HepG2 (cell line): ENCODE measurements around the gene UBXN2A. TPM values are rescaled to one million over a fixed set of nuclear protein-coding genes. Genes with fewer than 3 reads are reported as not detected.

Source experiments
- ATAC-seq: fragments of 200-7000 bp; cut with Tn5 transposase; 3 replicates; pipeline ENCODE4 v1.9.1; 2020; ENCODE audit warnings: mild to moderate bottlenecking, moderate library complexity
- BruUV-seq: library from RNA; stranded (reverse); fragments of 400-500 nt; replicated peaks from 2 replicates; lab custom pipeline; 2021; lab: Mats Ljungman, UMichigan
- CTCF ChIA-PET: fragments of 300-600 bp; formaldehyde crosslinking; extraction: SDS; loops from one replicate; lab custom pipeline; 2021; ENCODE audit warnings: low total read pairs, inconsistent platforms, low intra/inter-chr PET ratio; lab: Yijun Ruan, JAX
- POLR2A ChIA-PET: fragments of 350-600 bp; sonication (Branson Sonifier 250); formaldehyde crosslinking; loops from one replicate; lab custom pipeline; 2020; ENCODE audit warnings: antibody characterized with exemption, inconsistent platforms; lab: Yijun Ruan, JAX
- DNase-seq: peaks from one replicate; pipeline ENCODE4 v3.0.0-alpha.2; 2015; ENCODE audit warnings: low spot score
- FAIRE-seq: peaks from 3 replicates; lab custom pipeline; 2011; peaks lifted over from hg19 to GRCh38; lab: Jason Lieb, UNC
- H2AFZ ChIP-seq: one replicate; pipeline ENCODE4 v1.6.1; 2011; ENCODE audit warnings: low read length, inconsistent platforms
- H3K27ac ChIP-seq: fragments of 300-600 bp; 3 replicates; pipeline ENCODE4 v1.8.0; 2011; ENCODE audit warnings: mixed run types, mild to moderate bottlenecking, mixed read lengths, low read length, inconsistent platforms; ENCODE audit not compliant: insufficient read depth; ENCODE audit errors: extremely low read length
- H3K27me3 ChIP-seq, 2 experiments: fragments of 200-600 bp in 1 of 2; 2 replicates in 1 of 2; 3 replicates in 1 of 2; pipeline versions ENCODE4 v1.6.0 to v1.8.0; 2011; ENCODE audit warnings: low read length in 2 of 2, mild to moderate bottlenecking in 2 of 2, moderate library complexity in 2 of 2, inconsistent platforms in 1 of 2; ENCODE audit not compliant: insufficient read depth in 2 of 2, control insufficient read depth in 1 of 2
- H3K36me3 ChIP-seq, 2 experiments: fragments of 200-600 bp in 1 of 2; replicated peaks in 1 of 2; 2 replicates in 1 of 2; 3 replicates in 1 of 2; pipeline versions ENCODE4 v1.5.1 to v1.8.0; 2011; ENCODE audit warnings: low read length in 2 of 2, inconsistent platforms in 1 of 2; ENCODE audit not compliant: insufficient read depth in 2 of 2, control insufficient read depth in 1 of 2
- H3K4me1 ChIP-seq: 2 replicates; pipeline ENCODE4 v1.5.1; 2012; ENCODE audit warnings: low read length, inconsistent platforms; ENCODE audit not compliant: insufficient read depth
- H3K4me2 ChIP-seq: 2 replicates; pipeline ENCODE4 v1.6.0; 2011; ENCODE audit warnings: low read depth, low read length, inconsistent platforms
- H3K4me3 ChIP-seq, 3 experiments: fragments of 200-600 bp in 1 of 3; sonication (generic), shearing (Covaris generic) in 1 of 3; replicated peaks in 1 of 3; 2 replicates each; pipeline ENCODE4 v1.5.1; 2011 to 2016; ENCODE audit warnings: low read length in 3 of 3, inconsistent platforms in 2 of 3, low read depth in 2 of 3, mild to moderate bottlenecking in 2 of 3, control low read depth in 1 of 3, mixed read lengths in 1 of 3; ENCODE audit not compliant: insufficient read depth in 1 of 3
- H3K79me2 ChIP-seq: one replicate; pipeline ENCODE4 v1.6.1; 2011; ENCODE audit warnings: low read length, inconsistent platforms; ENCODE audit not compliant: insufficient read depth
- H3K9ac ChIP-seq: 2 replicates; pipeline ENCODE4 v1.6.0; 2011; ENCODE audit warnings: mild to moderate bottlenecking, low read depth, low read length, inconsistent platforms; ENCODE audit not compliant: insufficient read depth
- H3K9me3 ChIP-seq: 2 replicates; pipeline ENCODE4 v1.5.1; 2012; ENCODE audit warnings: mild to moderate bottlenecking, low read length
- H4K20me1 ChIP-seq: 2 replicates; pipeline ENCODE4 v1.6.0; 2011; ENCODE audit warnings: inconsistent platforms, mild to moderate bottlenecking, low read length, moderate library complexity; ENCODE audit not compliant: insufficient read depth
- CEBPG ChIP-seq: IDR thresholded peaks from 2 replicates; pipeline ENCODE4 v1.6.1; 2016
- EHMT2 ChIP-seq: fragments of 200-600 bp; sonication (generic); IDR thresholded peaks from 2 replicates; pipeline ENCODE4 v1.7.0; 2017; ENCODE audit warnings: antibody characterized with exemption, low read depth, low read length, borderline replicate concordance
- FOSL2 ChIP-seq: sonication (generic); formaldehyde crosslinking; IDR thresholded peaks from 2 replicates; pipeline ENCODE4 v1.4.0; 2020; ENCODE audit warnings: missing genetic modification reagents
- GATAD1 ChIP-seq: IDR thresholded peaks from 2 replicates; pipeline ENCODE4 v1.6.1; 2016; ENCODE audit warnings: missing genetic modification reagents, missing compliant biosample characterization
- HDAC2 ChIP-seq: sonication (generic); formaldehyde crosslinking; IDR thresholded peaks from 2 replicates; pipeline ENCODE4 v1.4.0; 2020; ENCODE audit warnings: missing genetic modification reagents
- NFE2L2 ChIP-seq: fragments of 150-350 bp; IDR thresholded peaks from 2 replicates; pipeline ENCODE4 v1.6.1; 2014; ENCODE audit warnings: low read length
- PHF5A ChIP-seq: IDR thresholded peaks from one replicate; pipeline ENCODE4 v1.6.1; 2018; ENCODE audit warnings: low read depth, missing genetic modification reagents; ENCODE audit not compliant: unreplicated experiment
- POLR2G ChIP-seq: fragments of 200-400 bp; formaldehyde crosslinking; IDR thresholded peaks from 2 replicates; pipeline ENCODE4 v1.6.1; 2018; ENCODE audit warnings: mild to moderate bottlenecking, low read depth, low read length, moderate library complexity
- ZGPAT ChIP-seq: IDR thresholded peaks from 2 replicates; pipeline ENCODE4 v1.6.1; 2016; ENCODE audit warnings: mild to moderate bottlenecking
- ZKSCAN8 ChIP-seq: IDR thresholded peaks from 2 replicates; pipeline ENCODE4 v1.6.1; 2016; ENCODE audit warnings: borderline replicate concordance, missing genetic modification reagents, missing compliant biosample characterization
- ZNF281 ChIP-seq: sonication (generic); formaldehyde crosslinking; IDR thresholded peaks from 2 replicates; pipeline ENCODE4 v1.4.0; 2020; ENCODE audit warnings: missing genetic modification reagents, borderline replicate concordance
- ZNF331 ChIP-seq: sonication (generic); formaldehyde crosslinking; IDR thresholded peaks from 2 replicates; pipeline ENCODE4 v1.4.0; 2020; ENCODE audit warnings: missing genetic modification reagents
- ZNF441 ChIP-seq: sonication (generic); formaldehyde crosslinking; IDR thresholded peaks from 2 replicates; pipeline ENCODE4 v1.7.0; 2021; ENCODE audit warnings: missing genetic modification reagents, borderline replicate concordance
- ZNF503 ChIP-seq: sonication (generic); formaldehyde crosslinking; IDR thresholded peaks from 2 replicates; pipeline ENCODE4 v1.4.0; 2020; ENCODE audit warnings: missing genetic modification reagents
- ZNF652 ChIP-seq: IDR thresholded peaks from 2 replicates; pipeline ENCODE4 v1.6.1; 2016; ENCODE audit warnings: low read depth, borderline replicate concordance
- ZSCAN9 ChIP-seq: IDR thresholded peaks from 2 replicates; pipeline ENCODE4 v1.6.1; 2016; ENCODE audit warnings: borderline replicate concordance
- WGBS: methylation state at CpG from one replicate; pipeline ENCODE4 v1.1.6; 2017; ENCODE audit warnings: low lambda C conversion rate; 5-methylcytosine and 5-hydroxymethylcytosine counted together
- in situ Hi-C: cut with HindIII; loops from 2 replicates; pipeline ENCODE4 v1.10.0; 2017; ENCODE audit warnings: low pct_unique_long_range_greater_than_20kb; ENCODE audit not compliant: extremely low pct_ligation_motif_present
- intact Hi-C: fragments of 100-400 bp; cut with micrococcal nuclease; formaldehyde crosslinking; loops from one replicate; pipeline ENCODE4 v1.10.0; 2022; ENCODE audit not compliant: unreplicated experiment
- polyA plus RNA-seq, 8 experiments: library from polyadenylated mRNA; depleted of rRNA in 3 of 8; stranded (reverse) in 7 of 8; unstranded in 1 of 8; fragments of >200 nt; fragmentation: Illumina TruSeq in 4 of 8; extraction: Trizol in 4 of 8; gene quantifications; 2 replicates each; pipeline versions ENCODE4 v1.2.1 to v1.2.3, GENCODE V29; 2011 to 2016; ENCODE audit warnings: low read depth in 4 of 8, missing spikeins in 1 of 8, mixed read lengths in 1 of 8; ENCODE audit not compliant: insufficient read depth in 1 of 8
- total RNA-seq, 5 experiments: library from RNA; depleted of rRNA; stranded (reverse); fragments of >200 nt; fragmentation: Illumina TruSeq; extraction: Trizol; gene quantifications; 2 replicates each; pipeline ENCODE4 v1.2.3, GENCODE V29; 2016; ENCODE audit warnings: low read depth in 1 of 5

Gene UBXN2A
- total and polyA plus RNA-seq, 2 of the 13 experiments (the other 11 are each of a cell fraction or from before 2014, with no cell fraction given), result 8.3 to 20.9 TPM

GRCh38 chr2:24045511-24046508, 105.5 kb downstream of the UBXN2A start:
- H3K9me3 ChIP-seq, result no peaks in the 10 kb centered on the region
- H3K27ac ChIP-seq, result peak overlapping the region; percentile 90
- peaks cover 36% of the 10 kb centered on the region for H3K79me2 ChIP-seq
- peak overlapping the region; percentile 84 for H3K4me2 ChIP-seq
- peaks cover 46% of the 10 kb centered on the region for H3K4me1 ChIP-seq
- no peak overlapping the region for H2AFZ ChIP-seq
- peak; percentile 77 for FAIRE-seq
- peak overlapping the region; percentile 83 for H3K9ac ChIP-seq
- H3K36me3 ChIP-seq, result no peaks in the 10 kb centered on the region
- ChIA-PET POLR2A (interaction anchor here (0.7 to 4.2 kb wide), 9 partner anchors 11 to 119 kb away, joined by 3 to 91 read pairs (median 18); partner anchors contain the start of genes ATAD2B, SF3B6 and TP53I3), CTCF (no interaction called here)
- H4K20me1 ChIP-seq, result no peaks in the 10 kb centered on the region
- peak; percentile 44 for ATAC-seq
- in situ Hi-C loops, result no loop called here
- WGBS, result 53% methylated on average over 11 of the region's 11 CpGs
- intact Hi-C loops, result loop anchor here (2.0 kb wide), 1 partner anchor 31 kb away; no protein-coding TSS in a partner anchor
- no TSS peak for BruUV-seq
- no peaks in the 10 kb centered on the region; a peak in 2 of 5 replicates for H3K27me3 ChIP-seq
- DNase-seq, result peak; percentile 83
- H3K4me3 ChIP-seq, result peak overlapping the region; percentile 84 to 93 (median 88); a peak in 5 of 6 replicates
- TF ChIP-seq EHMT2, result no peak
- peak; percentile 60 for TF ChIP-seq PHF5A (CRISPR knock-in tag)
- TF ChIP-seq ZNF281 (CRISPR knock-in tag), result peak; percentile 68; the same call in 1 of the 2 replicates
- TF ChIP-seq HDAC2 (CRISPR knock-in tag), result peak; percentile 64; the same call in 1 of the 2 replicates
- peak; percentile 65 for TF ChIP-seq CEBPG (CRISPR knock-in tag)
- TF ChIP-seq POLR2G, result peak; percentile 52
- TF ChIP-seq ZNF652 (CRISPR knock-in tag), result peak; percentile 63; the same call in 1 of the 2 replicates
- TF ChIP-seq GATAD1 (CRISPR knock-in tag), result peak; percentile 53; the same call in 1 of the 2 replicates
- 0 out of 2 replicates have a peak, but pooled peaks have one; percentile 14 for TF ChIP-seq ZKSCAN8
- peak; percentile 37; the same call in 1 of the 2 replicates for TF ChIP-seq FOSL2 (CRISPR knock-in tag)
- peak; percentile 55; the same call in 1 of the 2 replicates for TF ChIP-seq ZNF331 (CRISPR knock-in tag)
- TF ChIP-seq ZNF503 (CRISPR knock-in tag), result no peak
- TF ChIP-seq NFE2L2, result peak; percentile 90
- 0 out of 2 replicates have a peak, but pooled peaks have one; percentile 4 for TF ChIP-seq ZNF441 (CRISPR knock-in tag)
- TF ChIP-seq ZSCAN9 (CRISPR knock-in tag), result no peak
- TF ChIP-seq ZGPAT (CRISPR knock-in tag), result peak; percentile 53; the same call in 1 of the 2 replicates
